B cell (primary cell): Measurements from ENCODE around the gene STK24. TPM values are rescaled to one million over a fixed set of nuclear protein-coding genes. Genes with fewer than 3 reads are reported as not detected.

Experiments used
- ATAC-seq: fragments of 200-7000 bp; cut with Tn5 transposase; one replicate; pipeline ENCODE4 v1.10.0; 2021; ENCODE audit warnings: low read depth, mild to moderate bottlenecking, moderate number of reproducible peaks, moderate library complexity
- CTCF ChIA-PET: fragments of 350-600 bp; sonication (Branson Sonifier 250); formaldehyde crosslinking; loops from one replicate; lab custom pipeline; 2021; ENCODE audit warnings: antibody characterized with exemption, inconsistent platforms; lab: Charles Lee
- POLR2A ChIA-PET: fragments of 350-600 bp; sonication (Branson Sonifier 250); formaldehyde crosslinking; loops from one replicate; lab custom pipeline; 2021; ENCODE audit warnings: antibody characterized with exemption; lab: Charles Lee
- DNase-seq: peaks from one replicate; pipeline ENCODE4 v3.0.0; 2013
- H2AFZ ChIP-seq: 2 replicates; pipeline ENCODE4 v1.6.1; 2012; ENCODE audit warnings: mild to moderate bottlenecking, low read depth, low read length; ENCODE audit not compliant: insufficient read depth, poor library complexity, severe bottlenecking
- H3K27ac ChIP-seq, 2 donors: 1 replicate in 1 of 2; 2 replicates in 1 of 2; pipeline ENCODE4 v1.5.1; 2012 to 2013; ENCODE audit warnings: low read length in 2 of 2, mild to moderate bottlenecking in 2 of 2, moderate library complexity in 1 of 2
- H3K27me3 ChIP-seq, 4 experiments: fragments of 200-600 bp in 1 of 4; sonication (generic) in 1 of 4; replicated peaks in 1 of 4; 1 replicate in 2 of 4; 2 replicates in 2 of 4; pipeline versions ENCODE4 v1.6.1 to v1.7.0; 2013 to 2016; ENCODE audit warnings: low read length in 3 of 4, mild to moderate bottlenecking in 2 of 4, mixed read lengths in 1 of 4, moderate library complexity in 1 of 4; ENCODE audit not compliant: insufficient read depth in 4 of 4, control insufficient read depth in 3 of 4; ENCODE audit errors: control extremely low read depth in 1 of 4
- H3K36me3 ChIP-seq, 2 experiments: replicated peaks in 1 of 2; 1 replicate in 1 of 2; 2 replicates in 1 of 2; pipeline versions ENCODE4 v1.6.1 to v1.7.1; 2013; ENCODE audit warnings: low read length in 1 of 2; ENCODE audit not compliant: insufficient read depth in 2 of 2, control insufficient read depth in 1 of 2; ENCODE audit errors: control extremely low read depth in 1 of 2, extremely low read depth in 1 of 2
- H3K4me1 ChIP-seq, 2 donors: fragments of 200-600 bp in 1 of 2; sonication (generic) in 1 of 2; 1 replicate in 1 of 2; 2 replicates in 1 of 2; pipeline versions ENCODE4 v1.5.1 to v1.6.1; 2013 to 2017; ENCODE audit warnings: low read length in 2 of 2; ENCODE audit not compliant: control insufficient read depth in 2 of 2, insufficient read depth in 2 of 2
- H3K4me2 ChIP-seq: replicated peaks from 2 replicates; pipeline ENCODE3; 2012; ENCODE audit warnings: mild to moderate bottlenecking, low read depth, low read length; ENCODE audit not compliant: poor library complexity, severe bottlenecking
- H3K4me3 ChIP-seq, 5 experiments: fragments of 200-600 bp in 1 of 5; sonication (generic) in 1 of 5; 1 replicate in 3 of 5; 2 replicates in 2 of 5; pipeline versions ENCODE4 v1.5.1 to v1.7.0; 2011 to 2016; ENCODE audit warnings: low read length in 4 of 5, mild to moderate bottlenecking in 4 of 5, low read depth in 2 of 5, control low read depth in 1 of 5, moderate library complexity in 1 of 5; ENCODE audit not compliant: insufficient read depth in 1 of 5; ENCODE audit errors: control extremely low read depth in 1 of 5, extremely low read depth in 1 of 5
- H3K79me2 ChIP-seq: fragments of 200-600 bp; sonication (generic); one replicate; pipeline ENCODE4 v1.6.0; 2016; ENCODE audit warnings: low read length; ENCODE audit not compliant: control insufficient read depth, insufficient read depth
- H3K9ac ChIP-seq: fragments of 200-600 bp; sonication (generic); 2 replicates; pipeline ENCODE4 v1.6.1; 2017; ENCODE audit warnings: mild to moderate bottlenecking, low read length, moderate library complexity
- H3K9me3 ChIP-seq, 3 donors: one replicate each; pipeline versions ENCODE4 v1.6.1 to v1.7.1; 2013; ENCODE audit warnings: low read length in 2 of 3; ENCODE audit not compliant: control insufficient read depth in 2 of 3, insufficient read depth in 1 of 3; ENCODE audit errors: control extremely low read depth in 1 of 3
- H4K20me1 ChIP-seq: 2 replicates; pipeline ENCODE4 v1.6.0; 2012; ENCODE audit warnings: mild to moderate bottlenecking, low read length; ENCODE audit not compliant: insufficient read depth, control insufficient read depth, poor library complexity, severe bottlenecking
- H3K27ac Mint-ChIP-seq: one replicate; pipeline ENCODE4 v1.8.0; 2021; ENCODE audit warnings: mixed read lengths
- H3K27me3 Mint-ChIP-seq: one replicate; pipeline ENCODE4 v1.8.0; 2021; ENCODE audit warnings: mixed read lengths
- H3K4me1 Mint-ChIP-seq: one replicate; pipeline ENCODE4 v1.8.0; 2021; ENCODE audit warnings: mixed read lengths
- H3K4me3 Mint-ChIP-seq: one replicate; pipeline ENCODE4 v1.8.0; 2021; ENCODE audit warnings: mixed read lengths
- H3K9me3 Mint-ChIP-seq: one replicate; pipeline ENCODE4 v1.8.0; 2022; ENCODE audit warnings: mixed read lengths; ENCODE audit not compliant: insufficient read depth
- CTCF ChIP-seq: fragments of 200-600 bp; IDR thresholded peaks from one replicate; pipeline ENCODE4 v1.8.0; 2022; ENCODE audit warnings: antibody characterized with exemption, mild to moderate bottlenecking
- EZH2 ChIP-seq: IDR thresholded peaks from 2 replicates; pipeline ENCODE4 v1.6.1; 2012; ENCODE audit warnings: borderline replicate concordance, low read depth, mild to moderate bottlenecking, moderate library complexity, low read length; ENCODE audit not compliant: insufficient read depth, poor library complexity, severe bottlenecking
- WGBS: methylation state at CpG from one replicate; pipeline ENCODE4 v1.1.5; 2013; ENCODE audit warnings: missing lambda C conversion rate; ENCODE audit not compliant: insufficient coverage; 5-methylcytosine and 5-hydroxymethylcytosine counted together
- intact Hi-C: fragments of 100-400 bp; cut with micrococcal nuclease; formaldehyde crosslinking; loops from one replicate; pipeline ENCODE4 v1.10.0; 2022
- polyA plus RNA-seq: library from polyadenylated mRNA; depleted of rRNA; stranded (reverse); fragments of >200 nt; gene quantifications from 2 replicates; pipeline ENCODE4 v1.2.3, GENCODE V29; 2012
- total RNA-seq, 2 donors: library from RNA; stranded (reverse); fragments of 120-200 nt in 1 of 2; gene quantifications; 1 replicate in 1 of 2; 2 replicates in 1 of 2; pipeline versions ENCODE4 v1.2.3 to v1.2.4, GENCODE V29; 2013 to 2022

The STK24 gene
- total and polyA plus RNA-seq, 2 donors (not counting 1 experiment from before 2014, with no cell fraction given), result 47.2 to 117 TPM

- H3K9me3 Mint-ChIP-seq, result no peaks in the 10 kb centered on the region
- ChIA-PET CTCF (interaction anchor here (1.1 to 1.3 kb wide), 2 partner anchors 33 to 73 kb away, joined by 3 read pairs; no protein-coding TSS in a partner anchor), POLR2A (no interaction called here)
- H2AFZ ChIP-seq, result no peak overlapping the region
- no peak for ATAC-seq
- peaks cover 94% of the 10 kb centered on the region for H3K4me1 Mint-ChIP-seq
- peaks cover 2 to 9% of the 10 kb centered on the region in 2 experiments for H3K36me3 ChIP-seq
- intact Hi-C loops, result loop anchor here (5.0 kb wide), 1 partner anchor 34 kb away; no protein-coding TSS in a partner anchor
- no peak overlapping the region for H3K4me3 Mint-ChIP-seq
- H3K27me3 Mint-ChIP-seq, result no peaks in the 10 kb centered on the region
- peak overlapping the region; percentile 71 for H3K27ac Mint-ChIP-seq
- TF ChIP-seq CTCF (no peak), EZH2 (no peak)
- peaks cover 40 to 57% of the 10 kb centered on the region in 2 donors for H3K4me1 ChIP-seq
- H3K9ac ChIP-seq, result no peak overlapping the region
- 97% methylated on average over 15 of the region's 18 CpGs for WGBS
- peak overlapping the region in 1 of 2 donors; percentile 69 for H3K27ac ChIP-seq
- no peaks in the 10 kb centered on the region for H3K27me3 ChIP-seq
- H3K4me3 ChIP-seq, result no peak overlapping the region
- peaks cover 60% of the 10 kb centered on the region for H4K20me1 ChIP-seq
- H3K4me2 ChIP-seq, result no peak overlapping the region
- DNase-seq, result no peak
- H3K9me3 ChIP-seq, result no peaks in the 10 kb centered on the region
- peaks cover 86% of the 10 kb centered on the region for H3K79me2 ChIP-seq
Observed at GRCh38 chr13:98520674-98521449, 56.0 kb downstream of the STK24 start.

- H3K27me3 Mint-ChIP-seq, result no peaks in the 10 kb centered on the region
- H3K79me2 ChIP-seq, result peaks cover 86% of the 10 kb centered on the region
- no peak overlapping the region for H3K4me3 ChIP-seq
- no peak overlapping the region for H3K4me3 Mint-ChIP-seq
- intact Hi-C loops, result loop anchor here (2.0 to 5.0 kb wide), 2 partner anchors 15 to 33 kb away; no protein-coding TSS in a partner anchor
- H3K27me3 ChIP-seq, result no peaks in the 10 kb centered on the region
- TF ChIP-seq EZH2 (no peak), CTCF (no peak)
- H3K36me3 ChIP-seq, result peaks cover 2 to 9% of the 10 kb centered on the region in 2 experiments
- POLR2A ChIA-PET, result no interaction called here
- H3K9me3 ChIP-seq, result no peaks in the 10 kb centered on the region
- peak overlapping the region; percentile 71 for H3K27ac Mint-ChIP-seq
- peaks cover 39 to 54% of the 10 kb centered on the region in 2 donors for H3K4me1 ChIP-seq
- WGBS, result 90% methylated on average over 4 of the region's 4 CpGs
- DNase-seq, result no peak
- peak overlapping the region in 1 of 2 donors; percentile 69 for H3K27ac ChIP-seq
- H4K20me1 ChIP-seq, result peaks cover 51% of the 10 kb centered on the region
- CTCF ChIA-PET, result interaction anchor here (0.7 to 1.3 kb wide), 3 partner anchors 32 to 72 kb away, joined by 3 to 4 read pairs (median 3); no protein-coding TSS in a partner anchor
- ATAC-seq, result no peak
- no peaks in the 10 kb centered on the region for H3K9me3 Mint-ChIP-seq
- no peak overlapping the region for H3K4me2 ChIP-seq
- H2AFZ ChIP-seq, result no peak overlapping the region
- H3K9ac ChIP-seq, result no peak overlapping the region
- peaks cover 94% of the 10 kb centered on the region for H3K4me1 Mint-ChIP-seq
Observed at GRCh38 chr13:98519976-98520375, 56.9 kb downstream of the STK24 start.
